Astrocyte (in vitro differentiated cells and primary cell): ENCODE data around the gene USP1. TPM values are rescaled to one million over a fixed set of nuclear protein-coding genes. Genes with fewer than 3 reads are reported as not detected.
A peak's percentile ranks its signal among the peaks of the same experiment; 100 is the strongest.

ENCODE experiments used
- DNase-seq: peaks from one replicate; pipeline ENCODE4 v3.0.0-alpha.2; 2010; ENCODE audit warnings: low read depth
- FAIRE-seq: peaks from 2 replicates; lab custom pipeline; 2011; peaks lifted over from hg19 to GRCh38; lab: Jason Lieb, UNC
- H2AFZ ChIP-seq: 2 replicates; pipeline ENCODE4 v1.6.0; 2012; ENCODE audit warnings: low read depth, low read length, inconsistent platforms
- H3K27ac ChIP-seq: 2 replicates; pipeline ENCODE4 v1.5.1; 2011; ENCODE audit warnings: low read depth, low read length, inconsistent platforms
- H3K27me3 ChIP-seq: 2 replicates; pipeline ENCODE4 v1.6.0; 2011; ENCODE audit warnings: low read length, inconsistent platforms; ENCODE audit not compliant: insufficient read depth
- H3K36me3 ChIP-seq: 2 replicates; pipeline ENCODE4 v1.5.1; 2011; ENCODE audit warnings: low read length, inconsistent platforms; ENCODE audit not compliant: insufficient read depth
- H3K4me1 ChIP-seq: 2 replicates; pipeline ENCODE4 v1.5.1; 2011; ENCODE audit warnings: low read length, inconsistent platforms; ENCODE audit not compliant: insufficient read depth
- H3K4me2 ChIP-seq: 2 replicates; pipeline ENCODE4 v1.6.0; 2012; ENCODE audit warnings: low read length, inconsistent platforms
- H3K4me3 ChIP-seq: 2 replicates; pipeline ENCODE4 v1.5.1; 2011; ENCODE audit warnings: low read depth, mild to moderate bottlenecking, low read length, inconsistent platforms; ENCODE audit not compliant: insufficient read depth
- H3K79me2 ChIP-seq: 2 replicates; pipeline ENCODE4 v1.6.0; 2012; ENCODE audit warnings: mild to moderate bottlenecking, low read length, inconsistent platforms; ENCODE audit not compliant: insufficient read depth
- H3K9ac ChIP-seq: 2 replicates; pipeline ENCODE4 v1.6.0; 2012; ENCODE audit warnings: mild to moderate bottlenecking, low read length, inconsistent platforms
- H3K9me3 ChIP-seq: 2 replicates; pipeline ENCODE4 v1.5.1; 2012; ENCODE audit warnings: low read depth, mild to moderate bottlenecking, low read length, inconsistent platforms; ENCODE audit not compliant: insufficient read depth
- H4K20me1 ChIP-seq: 2 replicates; pipeline ENCODE4 v1.6.0; 2012; ENCODE audit warnings: low read length, inconsistent platforms; ENCODE audit not compliant: insufficient read depth
- H3K27ac Mint-ChIP-seq: one replicate; pipeline ENCODE4 v1.8.0; 2021; ENCODE audit warnings: mild to moderate bottlenecking, mixed read lengths; ENCODE audit not compliant: unreplicated experiment
- H3K27me3 Mint-ChIP-seq: one replicate; pipeline ENCODE4 v1.8.0; 2021; ENCODE audit warnings: low read depth, mixed read lengths; ENCODE audit not compliant: unreplicated experiment
- H3K36me3 Mint-ChIP-seq: one replicate; pipeline ENCODE4 v1.8.0; 2021; ENCODE audit warnings: low read depth, mixed read lengths; ENCODE audit not compliant: unreplicated experiment
- H3K4me1 Mint-ChIP-seq: one replicate; pipeline ENCODE4 v1.8.0; 2021; ENCODE audit warnings: low read depth, mixed read lengths; ENCODE audit not compliant: unreplicated experiment
- H3K4me3 Mint-ChIP-seq: one replicate; pipeline ENCODE4 v1.8.0; 2021; ENCODE audit warnings: mild to moderate bottlenecking, moderate library complexity, mixed read lengths; ENCODE audit not compliant: unreplicated experiment
- H3K9me3 Mint-ChIP-seq: one replicate; pipeline ENCODE4 v1.8.0; 2021; ENCODE audit warnings: mild to moderate bottlenecking, mixed read lengths; ENCODE audit not compliant: unreplicated experiment
- CTCF ChIP-seq: IDR thresholded peaks from 2 replicates; pipeline ENCODE4 v1.5.1; 2011; ENCODE audit warnings: low read depth, mild to moderate bottlenecking, inconsistent platforms, low read length, moderate library complexity; ENCODE audit not compliant: insufficient read depth
- EZH2 ChIP-seq: IDR thresholded peaks from 2 replicates; pipeline ENCODE4 v1.6.1; 2012; ENCODE audit warnings: mild to moderate bottlenecking, low read length, inconsistent platforms; ENCODE audit not compliant: insufficient read depth
- total RNA-seq: library from RNA; stranded (reverse); gene quantifications from 2 replicates; pipeline ENCODE4 v1.2.1, GENCODE V29; 2021

USP1 gene
- total RNA-seq, 1 donor from 2014 or later = 12.8 TPM

GRCh38 chr1:62397301-62397700, 39.5 kb upstream of the USP1 start:
- H3K4me1 Mint-ChIP-seq = peaks cover 2% of the 10 kb centered on the region
- no peak overlapping the region for H3K4me3 Mint-ChIP-seq
- H3K27me3 ChIP-seq = peaks cover 2% of the 10 kb centered on the region
- H3K4me2 ChIP-seq = no peak overlapping the region
- H3K4me3 ChIP-seq = no peak overlapping the region
- no peaks in the 10 kb centered on the region for H3K9me3 Mint-ChIP-seq
- H3K27ac Mint-ChIP-seq = no peak overlapping the region
- H4K20me1 ChIP-seq = no peaks in the 10 kb centered on the region
- H3K9me3 ChIP-seq = no peaks in the 10 kb centered on the region
- FAIRE-seq = no peak
- H3K4me1 ChIP-seq = no peaks in the 10 kb centered on the region
- no peaks in the 10 kb centered on the region for H3K36me3 Mint-ChIP-seq
- DNase-seq = no peak
- no peaks in the 10 kb centered on the region for H3K36me3 ChIP-seq
- H3K27me3 Mint-ChIP-seq = peaks cover 5% of the 10 kb centered on the region
- no peak overlapping the region for H2AFZ ChIP-seq
- TF ChIP-seq CTCF (no peak), EZH2 (no peak)
- H3K79me2 ChIP-seq = no peaks in the 10 kb centered on the region
- H3K27ac ChIP-seq = no peak overlapping the region
- H3K9ac ChIP-seq = no peak overlapping the region

GRCh38 chr1:62398377-62398776, 38.5 kb upstream of the USP1 start:
- Histone ChIP-seq H3K36me3 (no peaks in the 10 kb centered on the region), H3K4me3 (no peak overlapping the region), H2AFZ (no peak overlapping the region), H3K9me3 (no peaks in the 10 kb centered on the region), H3K27me3 (peaks cover 2% of the 10 kb centered on the region), H3K4me1 (no peaks in the 10 kb centered on the region), H4K20me1 (no peaks in the 10 kb centered on the region), H3K79me2 (no peaks in the 10 kb centered on the region), H3K4me2 (no peak overlapping the region), H3K27ac (no peak overlapping the region), H3K9ac (no peak overlapping the region)
- Mint-ChIP-seq H3K27ac (no peak overlapping the region), H3K4me3 (no peak overlapping the region), H3K4me1 (peaks cover 2% of the 10 kb centered on the region), H3K9me3 (no peaks in the 10 kb centered on the region), H3K36me3 (no peaks in the 10 kb centered on the region), H3K27me3 (peaks cover 2% of the 10 kb centered on the region)
- DNase-seq = peak; percentile 89
- TF ChIP-seq CTCF (no peak), EZH2 (no peak)
- no peak for FAIRE-seq

DNA sequence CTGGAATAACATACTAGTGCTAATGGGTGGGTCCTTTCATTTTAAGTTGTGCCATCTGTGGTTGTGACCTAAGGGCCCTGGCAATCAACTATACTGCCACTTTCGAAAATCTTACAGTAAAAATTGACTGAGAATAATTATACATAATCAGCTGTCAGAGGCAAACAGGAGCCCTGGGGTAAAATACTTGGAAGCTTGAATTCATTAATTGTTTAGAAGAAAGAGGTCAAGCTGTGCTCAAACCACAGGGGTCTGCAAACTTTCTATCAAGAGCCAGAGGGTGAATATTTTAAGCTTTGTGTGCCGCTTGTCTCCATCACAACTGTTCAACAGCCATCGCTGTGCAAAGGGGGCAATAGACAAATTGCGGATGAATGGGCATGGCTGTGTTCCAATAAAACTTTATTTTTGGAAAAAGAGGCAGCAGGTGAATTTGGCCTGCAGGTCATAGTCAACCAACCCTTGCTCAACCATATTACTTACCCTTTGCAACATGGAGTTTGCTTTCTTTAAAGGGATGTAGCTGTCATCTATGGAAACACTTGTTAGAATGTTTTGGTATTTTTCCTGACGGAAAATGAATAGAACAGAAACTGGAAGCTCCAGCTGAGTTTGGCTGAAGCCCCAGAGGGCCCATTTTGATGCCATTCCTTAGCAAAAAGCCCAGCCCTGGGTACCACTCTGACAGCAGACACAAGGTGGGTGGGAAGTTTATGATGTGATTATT, 35.7 kb upstream of the USP1 start:
- Histone ChIP-seq H3K4me2 (no peak overlapping the region), H3K79me2 (no peaks in the 10 kb centered on the region), H2AFZ (no peak overlapping the region), H3K27me3 (no peaks in the 10 kb centered on the region), H4K20me1 (no peaks in the 10 kb centered on the region), H3K9me3 (no peaks in the 10 kb centered on the region), H3K9ac (no peak overlapping the region), H3K27ac (no peak overlapping the region), H3K4me1 (no peaks in the 10 kb centered on the region), H3K36me3 (no peaks in the 10 kb centered on the region), H3K4me3 (no peak overlapping the region)
- Mint-ChIP-seq H3K27ac (no peak overlapping the region), H3K9me3 (no peaks in the 10 kb centered on the region), H3K36me3 (no peaks in the 10 kb centered on the region), H3K4me1 (no peaks in the 10 kb centered on the region), H3K4me3 (no peak overlapping the region), H3K27me3 (no peaks in the 10 kb centered on the region)
- FAIRE-seq = no peak
- DNase-seq = no peak
- TF ChIP-seq EZH2 = no peak
- TF ChIP-seq CTCF = no peak
